HCT116 (cell line): ENCODE results near the gene PLA2G2A. TPM values are rescaled to one million over a fixed set of nuclear protein-coding genes. Genes with fewer than 3 reads are reported as not detected.

Source experiments
- ATAC-seq: fragments of 200-7000 bp; cut with Tn5 transposase; 2 replicates; pipeline ENCODE4 v1.9.1; 2020; ENCODE audit warnings: mild to moderate bottlenecking, moderate library complexity
- BruUV-seq: library from RNA; stranded (reverse); fragments of 400-500 nt; replicated peaks from 2 replicates; lab custom pipeline; 2021; lab: Mats Ljungman, UMichigan
- CTCF ChIA-PET: fragments of 300-600 bp; sonication (Branson Sonifier 250); formaldehyde crosslinking; loops from one replicate; lab custom pipeline; 2021; ENCODE audit warnings: antibody characterized with exemption; lab: Charles Lee
- POLR2A ChIA-PET: fragments of 300-600, 350-600 bp; sonication (Branson Sonifier 250); formaldehyde crosslinking; loops from one replicate; lab custom pipeline; 2021; ENCODE audit warnings: antibody characterized with exemption; lab: Charles Lee
- RAD21 ChIA-PET, 2 experiments: fragments of 300-600 bp; sonication (Branson Sonifier 250); formaldehyde crosslinking; loops; one replicate each; lab custom pipeline; 2023; ENCODE audit warnings: low total read pairs in 2 of 2; ENCODE audit not compliant: uncharacterized antibody in 2 of 2, unreplicated experiment in 2 of 2, low non-redundant PET in 1 of 2; lab: Charles Lee
- DNase-seq: peaks from one replicate; pipeline ENCODE4 v3.0.0-alpha.2; 2010; ENCODE audit warnings: low read depth, low spot score
- H2AFZ ChIP-seq: fragments of 200-600 bp; shearing (Covaris generic), sonication (generic); 2 replicates; pipeline ENCODE4 v1.6.1; 2017; ENCODE audit warnings: low read depth, mixed run types, mixed read lengths, antibody characterized with exemption, low read length; ENCODE audit not compliant: poor library complexity, severe bottlenecking
- H3K27ac ChIP-seq: 2 replicates; pipeline ENCODE4 v1.5.1; 2012; ENCODE audit warnings: low read depth, low read length
- H3K27me3 ChIP-seq: fragments of 200-600 bp; sonication (generic); 2 replicates; pipeline ENCODE4 v1.6.1; 2016; ENCODE audit warnings: mixed run types, low read length, mixed read lengths; ENCODE audit not compliant: insufficient read depth
- H3K36me3 ChIP-seq, 2 experiments: fragments of 200-500 bp in 1 of 2; fragments of 200-600 bp in 1 of 2; sonication (Bioruptor generic) in 1 of 2; sonication (generic) in 1 of 2; 2 replicates each; pipeline versions ENCODE4 v1.5.1 to v1.6.1; 2014 to 2016; ENCODE audit warnings: low read length in 2 of 2, inconsistent platforms in 1 of 2, mixed read lengths in 1 of 2, mixed run types in 1 of 2; ENCODE audit not compliant: insufficient read depth in 2 of 2, control insufficient read depth in 1 of 2
- H3K4me1 ChIP-seq, 2 experiments: fragments of 200-600 bp in 1 of 2; sonication (generic) in 1 of 2; 2 replicates each; pipeline versions ENCODE4 v1.5.1 to v1.6.1; 2012 to 2017; ENCODE audit warnings: low read length in 2 of 2, inconsistent platforms in 1 of 2, mild to moderate bottlenecking in 1 of 2, mixed read lengths in 1 of 2, mixed run types in 1 of 2, moderate library complexity in 1 of 2; ENCODE audit not compliant: insufficient read depth in 2 of 2, control insufficient read depth in 1 of 2
- H3K4me2 ChIP-seq: fragments of 200-600 bp; sonication (generic); 2 replicates; pipeline ENCODE4 v1.6.1; 2017; ENCODE audit warnings: mixed run types, low read length, mixed read lengths
- H3K4me3 ChIP-seq, 2 experiments: fragments of 200-600 bp in 1 of 2; sonication (generic) in 1 of 2; replicated peaks in 1 of 2; 2 replicates each; pipeline ENCODE4 v1.5.1; 2011 to 2016; ENCODE audit warnings: low read length in 2 of 2, control low read depth in 1 of 2, low read depth in 1 of 2, mild to moderate bottlenecking in 1 of 2, mixed read lengths in 1 of 2, mixed run types in 1 of 2
- H3K79me2 ChIP-seq: fragments of 200-600 bp; sonication (generic); 2 replicates; pipeline ENCODE4 v1.6.1; 2017; ENCODE audit warnings: mild to moderate bottlenecking, mixed run types, low read length, moderate library complexity, mixed read lengths; ENCODE audit not compliant: insufficient read depth
- H3K9ac ChIP-seq: fragments of 200-600 bp; sonication (generic); 2 replicates; pipeline ENCODE4 v1.6.1; 2016; ENCODE audit warnings: low read length, mixed read lengths
- H3K9me2 ChIP-seq: fragments of 200-600 bp; sonication (generic), shearing (Covaris generic); 2 replicates; pipeline ENCODE4 v1.6.1; 2017; ENCODE audit warnings: mixed run types, mild to moderate bottlenecking, moderate library complexity; ENCODE audit not compliant: insufficient read depth
- H3K9me3 ChIP-seq, 2 experiments: fragments of 200-500 bp in 1 of 2; fragments of 200-600 bp in 1 of 2; sonication (Bioruptor generic) in 1 of 2; sonication (generic) in 1 of 2; 2 replicates each; pipeline ENCODE4 v1.6.1; 2014 to 2017; ENCODE audit warnings: low read length in 2 of 2, mixed read lengths in 2 of 2, inconsistent platforms in 1 of 2, low read depth in 1 of 2, mild to moderate bottlenecking in 1 of 2, mixed run types in 1 of 2, moderate library complexity in 1 of 2; ENCODE audit not compliant: control insufficient read depth in 1 of 2, insufficient read depth in 1 of 2
- H4K20me1 ChIP-seq: fragments of 200-600 bp; sonication (generic), shearing (Covaris generic); 2 replicates; pipeline ENCODE4 v1.6.1; 2017; ENCODE audit warnings: mixed run types, mild to moderate bottlenecking, moderate library complexity; ENCODE audit not compliant: insufficient read depth
- CEBPB ChIP-seq: IDR thresholded peaks from 2 replicates; pipeline ENCODE4 v1.6.1; 2012; ENCODE audit warnings: low read depth
- EGR1 ChIP-seq: IDR thresholded peaks from 2 replicates; pipeline ENCODE4 v1.6.1; 2012; ENCODE audit warnings: low read depth
- ELF1 ChIP-seq: IDR thresholded peaks from 2 replicates; pipeline ENCODE4 v1.6.1; 2012; ENCODE audit warnings: low read depth, borderline replicate concordance
- EZH2 ChIP-seq: fragments of 200-600 bp; sonication (generic); IDR thresholded peaks from 2 replicates; pipeline ENCODE4 v1.6.1; 2017; ENCODE audit warnings: antibody characterized with exemption, mixed run types
- POLR2A ChIP-seq: IDR thresholded peaks from 2 replicates; pipeline ENCODE4 v1.7.0; 2011; ENCODE audit warnings: borderline replicate concordance; ENCODE audit not compliant: insufficient read depth, insufficient read length; ENCODE audit errors: extremely low read depth
- RAD21 ChIP-seq: IDR thresholded peaks from 2 replicates; pipeline ENCODE4 v1.6.1; 2012; ENCODE audit warnings: low read depth, mild to moderate bottlenecking
- SIN3A ChIP-seq: IDR thresholded peaks from 2 replicates; pipeline ENCODE4 v1.6.1; 2012; ENCODE audit warnings: low read depth
- SP1 ChIP-seq: IDR thresholded peaks from 2 replicates; pipeline ENCODE4 v1.6.1; 2012; ENCODE audit warnings: low read depth
- SRF ChIP-seq: IDR thresholded peaks from 2 replicates; pipeline ENCODE4 v1.6.1; 2012; ENCODE audit warnings: low read depth
- YY1 ChIP-seq: IDR thresholded peaks from 2 replicates; pipeline ENCODE4 v1.6.1; 2011; ENCODE audit warnings: low read length, low read depth, moderate library complexity, mild to moderate bottlenecking; ENCODE audit not compliant: insufficient replicate concordance; ENCODE audit errors: extremely low read depth
- ZFX ChIP-seq: fragments of 450-650 bp; IDR thresholded peaks from 2 replicates; pipeline ENCODE4 v1.6.1; 2017
- ZNF274 ChIP-seq: fragments of 200-500 bp; sonication (Bioruptor generic); IDR thresholded peaks from 2 replicates; pipeline ENCODE4 v1.6.1; 2014; ENCODE audit warnings: mild to moderate bottlenecking, low read depth, low read length, inconsistent platforms
- intact Hi-C: fragments of 100-400 bp; cut with micrococcal nuclease; formaldehyde crosslinking; loops from 2 replicates; pipeline ENCODE4 v1.10.0; 2022
- total RNA-seq: library from RNA; stranded (reverse); gene quantifications from one replicate; pipeline ENCODE4 v1.2.1, GENCODE V29; 2021; ENCODE audit not compliant: unreplicated experiment
- TF ChIP-seq, protein P1 (sequence below): IDR thresholded peaks from 2 replicates; pipeline ENCODE4 v1.6.1; 2012
- TF ChIP-seq, protein P2 (sequence below): IDR thresholded peaks from 2 replicates; pipeline ENCODE4 v1.6.1; 2011; ENCODE audit warnings: mild to moderate bottlenecking, low read length, moderate library complexity; ENCODE audit not compliant: insufficient replicate concordance; ENCODE audit errors: extremely low read depth
- TF ChIP-seq, protein P3 (sequence below), 3 experiments: fragments of 200-600 bp in 1 of 3; sonication (generic) in 1 of 3; IDR thresholded peaks in 2 of 3; conservative IDR thresholded peaks in 1 of 3; 2 replicates each; pipeline ENCODE4 v1.5.1; 2012 to 2017; ENCODE audit warnings: low read depth in 2 of 3, low read length in 2 of 3, antibody characterized with exemption in 1 of 3, borderline replicate concordance in 1 of 3, control low read depth in 1 of 3, mild to moderate bottlenecking in 1 of 3, mixed read lengths in 1 of 3, mixed run types in 1 of 3, moderate library complexity in 1 of 3; ENCODE audit not compliant: insufficient read depth in 1 of 3

Gene PLA2G2A
- total RNA-seq, 1 experiment from 2014 or later, result not detected

DNA sequence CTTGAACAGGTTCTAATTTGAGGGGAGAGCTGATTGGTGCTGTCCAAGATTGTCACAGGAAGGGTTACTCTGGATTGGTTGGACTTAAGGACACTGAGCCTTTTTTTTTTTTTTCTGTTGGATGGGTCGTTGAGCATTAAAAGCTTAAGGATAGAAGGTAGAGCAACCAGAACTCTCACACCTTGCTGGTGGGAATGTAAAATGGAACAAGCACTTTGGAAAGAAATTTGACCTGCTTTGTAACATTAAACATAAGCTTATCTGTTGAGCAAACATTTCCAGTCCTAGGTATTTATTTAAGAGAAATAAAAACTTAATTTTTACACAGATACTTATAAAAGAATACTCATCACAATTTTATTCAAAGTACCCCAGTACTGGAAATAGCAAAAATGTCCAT is 29.8 kb upstream of the PLA2G2A start:
- POLR2A ChIA-PET, result no interaction called here
- DNase-seq, result no peak
- Histone ChIP-seq H3K9me2 (no peaks in the 10 kb centered on the region), H3K36me3 (no peaks in the 10 kb centered on the region), H3K4me3 (no peak overlapping the region), H3K27ac (no peak overlapping the region), H3K79me2 (no peaks in the 10 kb centered on the region), H4K20me1 (no peaks in the 10 kb centered on the region), H2AFZ (no peak overlapping the region), H3K9ac (no peak overlapping the region), H3K4me1 (no peaks in the 10 kb centered on the region), H3K4me2 (no peak overlapping the region), H3K9me3 (peaks cover 6 to 7% of the 10 kb centered on the region in 2 experiments; a peak in 1 of 4 replicates), H3K27me3 (no peaks in the 10 kb centered on the region; the same call in 1 of the 2 replicates)
- ATAC-seq, result no peak
- BruUV-seq, result no TSS peak
- RAD21 ChIA-PET, result no interaction called here
- intact Hi-C loops, result no loop called here
- CTCF ChIA-PET, result no interaction called here
- no peak for TF ChIP-seq EGR1
- TF ChIP-seq SIN3A, result no peak
- no peak for TF ChIP-seq ZNF274
- TF ChIP-seq YY1, result no peak
- TF ChIP-seq, protein P1, sequence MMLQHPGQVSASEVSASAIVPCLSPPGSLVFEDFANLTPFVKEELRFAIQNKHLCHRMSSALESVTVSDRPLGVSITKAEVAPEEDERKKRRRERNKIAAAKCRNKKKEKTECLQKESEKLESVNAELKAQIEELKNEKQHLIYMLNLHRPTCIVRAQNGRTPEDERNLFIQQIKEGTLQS, result no peak
- TF ChIP-seq RAD21, result no peak
- TF ChIP-seq ELF1, result no peak

DNA sequence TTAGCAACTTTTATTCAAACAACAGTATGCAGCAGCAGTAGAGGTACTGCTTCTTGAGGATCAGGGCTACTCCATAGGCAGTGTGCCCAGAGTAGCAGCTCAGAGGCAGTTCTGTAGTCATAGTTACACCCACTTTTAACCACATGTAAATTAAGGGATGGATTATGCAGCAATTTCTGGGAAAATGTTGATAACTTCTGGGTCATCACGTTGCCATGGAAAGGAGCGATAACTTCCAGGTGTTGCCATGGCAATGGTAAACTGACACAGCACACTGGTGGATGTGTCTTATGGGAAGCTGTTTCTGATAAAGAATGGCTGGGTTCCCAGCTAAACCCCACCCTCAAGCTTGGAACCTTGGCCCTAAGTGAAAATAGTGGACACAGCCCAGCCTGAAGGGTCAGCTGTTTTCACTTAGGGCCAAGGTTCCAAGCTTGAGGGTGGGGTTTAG is 29.0 kb upstream of the PLA2G2A start:
- TF ChIP-seq EZH2 (no peak), SP1 (no peak), SIN3A (no peak), YY1 (no peak), EGR1 (no peak), ZFX (no peak), POLR2A (no peak), CEBPB (no peak), SRF (no peak), RAD21 (no peak), ELF1 (no peak)
- TF ChIP-seq, protein P1, result no peak
- TF ChIP-seq, protein P2, sequence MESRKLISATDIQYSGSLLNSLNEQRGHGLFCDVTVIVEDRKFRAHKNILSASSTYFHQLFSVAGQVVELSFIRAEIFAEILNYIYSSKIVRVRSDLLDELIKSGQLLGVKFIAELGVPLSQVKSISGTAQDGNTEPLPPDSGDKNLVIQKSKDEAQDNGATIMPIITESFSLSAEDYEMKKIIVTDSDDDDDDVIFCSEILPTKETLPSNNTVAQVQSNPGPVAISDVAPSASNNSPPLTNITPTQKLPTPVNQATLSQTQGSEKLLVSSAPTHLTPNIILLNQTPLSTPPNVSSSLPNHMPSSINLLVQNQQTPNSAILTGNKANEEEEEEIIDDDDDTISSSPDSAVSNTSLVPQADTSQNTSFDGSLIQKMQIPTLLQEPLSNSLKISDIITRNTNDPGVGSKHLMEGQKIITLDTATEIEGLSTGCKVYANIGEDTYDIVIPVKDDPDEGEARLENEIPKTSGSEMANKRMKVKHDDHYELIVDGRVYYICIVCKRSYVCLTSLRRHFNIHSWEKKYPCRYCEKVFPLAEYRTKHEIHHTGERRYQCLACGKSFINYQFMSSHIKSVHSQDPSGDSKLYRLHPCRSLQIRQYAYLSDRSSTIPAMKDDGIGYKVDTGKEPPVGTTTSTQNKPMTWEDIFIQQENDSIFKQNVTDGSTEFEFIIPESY, result no peak
- TF ChIP-seq, protein P3, sequence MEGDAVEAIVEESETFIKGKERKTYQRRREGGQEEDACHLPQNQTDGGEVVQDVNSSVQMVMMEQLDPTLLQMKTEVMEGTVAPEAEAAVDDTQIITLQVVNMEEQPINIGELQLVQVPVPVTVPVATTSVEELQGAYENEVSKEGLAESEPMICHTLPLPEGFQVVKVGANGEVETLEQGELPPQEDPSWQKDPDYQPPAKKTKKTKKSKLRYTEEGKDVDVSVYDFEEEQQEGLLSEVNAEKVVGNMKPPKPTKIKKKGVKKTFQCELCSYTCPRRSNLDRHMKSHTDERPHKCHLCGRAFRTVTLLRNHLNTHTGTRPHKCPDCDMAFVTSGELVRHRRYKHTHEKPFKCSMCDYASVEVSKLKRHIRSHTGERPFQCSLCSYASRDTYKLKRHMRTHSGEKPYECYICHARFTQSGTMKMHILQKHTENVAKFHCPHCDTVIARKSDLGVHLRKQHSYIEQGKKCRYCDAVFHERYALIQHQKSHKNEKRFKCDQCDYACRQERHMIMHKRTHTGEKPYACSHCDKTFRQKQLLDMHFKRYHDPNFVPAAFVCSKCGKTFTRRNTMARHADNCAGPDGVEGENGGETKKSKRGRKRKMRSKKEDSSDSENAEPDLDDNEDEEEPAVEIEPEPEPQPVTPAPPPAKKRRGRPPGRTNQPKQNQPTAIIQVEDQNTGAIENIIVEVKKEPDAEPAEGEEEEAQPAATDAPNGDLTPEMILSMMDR (IDR thresholded peaks at IDR 0.05 in 2 of 3, conservative IDR thresholded peaks at IDR 0.05 in 1 of 3; ENCODE audit: borderline replicate concordance in 1 of 3, insufficient read depth in 1 of 3, low read depth in 2 of 3, low read length in 2 of 3), result no peak
- no peaks in the 10 kb centered on the region for H3K9me2 ChIP-seq
- no peaks in the 10 kb centered on the region for H3K79me2 ChIP-seq
- ATAC-seq, result no peak
- no peaks in the 10 kb centered on the region for H3K4me1 ChIP-seq
- ChIA-PET RAD21 (no interaction called here), POLR2A (no interaction called here), CTCF (no interaction called here)
- intact Hi-C loops, result no loop called here
- peaks cover 0 to 2% of the 10 kb centered on the region in 2 experiments; a peak in 1 of 4 replicates for H3K9me3 ChIP-seq
- H2AFZ ChIP-seq, result no peak overlapping the region
- H4K20me1 ChIP-seq, result no peaks in the 10 kb centered on the region
- no peak overlapping the region for H3K4me2 ChIP-seq
- no peaks in the 10 kb centered on the region; the same call in 1 of the 2 replicates for H3K27me3 ChIP-seq
- H3K4me3 ChIP-seq, result no peak overlapping the region
- H3K9ac ChIP-seq, result no peak overlapping the region
- no peak overlapping the region for H3K27ac ChIP-seq
- H3K36me3 ChIP-seq, result no peaks in the 10 kb centered on the region
- no TSS peak for BruUV-seq
- DNase-seq, result no peak
